Measurements from ENCODE around the gene RBBP8NL. TPM values are rescaled to one million over a fixed set of nuclear protein-coding genes. Genes with fewer than 3 reads are reported as not detected.

RBBP8NL gene
- total RNA-seq, 1 experiment from 2014 or later: 6.2 TPM

DNA sequence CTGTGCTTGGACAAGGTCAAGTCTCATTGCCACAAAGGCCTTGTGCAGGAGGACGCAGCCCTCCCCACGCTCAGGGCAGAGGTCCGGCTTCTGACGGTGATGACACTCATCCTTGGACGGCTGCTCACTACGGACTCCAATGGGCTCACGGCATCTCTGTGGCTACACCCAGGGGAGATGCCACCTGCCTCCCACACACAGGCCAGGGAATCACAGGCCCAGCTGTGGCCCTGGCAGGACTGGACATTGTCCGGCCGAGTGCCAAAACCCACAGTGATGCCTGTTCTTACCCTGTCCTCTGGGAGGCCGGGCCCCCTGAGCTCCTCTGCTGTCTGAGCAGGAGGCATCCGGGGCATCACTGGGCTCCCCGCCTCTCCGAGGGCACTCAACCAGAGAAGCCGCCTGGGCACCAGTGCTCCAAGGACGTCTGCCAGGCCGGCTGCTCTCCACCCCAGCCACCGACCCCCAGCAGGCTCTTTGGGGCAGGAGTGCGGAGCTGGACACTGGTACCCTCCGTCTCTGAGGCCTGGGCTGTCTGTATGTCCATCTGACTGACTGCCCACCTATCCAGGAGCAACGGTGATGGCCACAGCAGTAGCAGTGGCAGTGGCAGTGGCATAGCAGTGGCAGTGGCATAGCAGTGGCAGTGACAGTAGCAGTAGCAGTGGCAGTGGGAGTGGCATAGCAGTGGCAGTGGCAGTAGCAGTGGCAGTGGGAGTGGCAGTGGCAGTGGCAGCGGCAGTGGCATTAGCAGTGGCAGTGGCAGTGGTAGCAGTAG, 1.9 kb downstream of the RBBP8NL start:
- Mint-ChIP-seq H3K36me3 (ENCODE audit: insufficient read depth, unreplicated experiment) (peaks cover 30% of the 10 kb centered on the region), H3K9me3 (ENCODE audit: low read depth, unreplicated experiment) (peaks cover 2% of the 10 kb centered on the region), H3K4me1 (ENCODE audit: low read depth, unreplicated experiment) (peaks cover 32% of the 10 kb centered on the region), H3K4me3 (ENCODE audit: low read depth, unreplicated experiment) (peak overlapping the region; percentile 85), H3K27me3 (ENCODE audit: unreplicated experiment) (peaks cover 7% of the 10 kb centered on the region), H3K27ac (ENCODE audit: unreplicated experiment) (no peak overlapping the region)
- BruUV-seq (replicated peaks): no TSS peak
- TF ChIP-seq, protein P1, sequence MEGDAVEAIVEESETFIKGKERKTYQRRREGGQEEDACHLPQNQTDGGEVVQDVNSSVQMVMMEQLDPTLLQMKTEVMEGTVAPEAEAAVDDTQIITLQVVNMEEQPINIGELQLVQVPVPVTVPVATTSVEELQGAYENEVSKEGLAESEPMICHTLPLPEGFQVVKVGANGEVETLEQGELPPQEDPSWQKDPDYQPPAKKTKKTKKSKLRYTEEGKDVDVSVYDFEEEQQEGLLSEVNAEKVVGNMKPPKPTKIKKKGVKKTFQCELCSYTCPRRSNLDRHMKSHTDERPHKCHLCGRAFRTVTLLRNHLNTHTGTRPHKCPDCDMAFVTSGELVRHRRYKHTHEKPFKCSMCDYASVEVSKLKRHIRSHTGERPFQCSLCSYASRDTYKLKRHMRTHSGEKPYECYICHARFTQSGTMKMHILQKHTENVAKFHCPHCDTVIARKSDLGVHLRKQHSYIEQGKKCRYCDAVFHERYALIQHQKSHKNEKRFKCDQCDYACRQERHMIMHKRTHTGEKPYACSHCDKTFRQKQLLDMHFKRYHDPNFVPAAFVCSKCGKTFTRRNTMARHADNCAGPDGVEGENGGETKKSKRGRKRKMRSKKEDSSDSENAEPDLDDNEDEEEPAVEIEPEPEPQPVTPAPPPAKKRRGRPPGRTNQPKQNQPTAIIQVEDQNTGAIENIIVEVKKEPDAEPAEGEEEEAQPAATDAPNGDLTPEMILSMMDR (IDR thresholded peaks at IDR 0.05; ENCODE audit: unreplicated experiment): no peak
- intact Hi-C loops (cut with micrococcal nuclease; ENCODE audit: unreplicated experiment): loop anchor here (2.0 kb wide), 1 partner anchor 71 kb away; no protein-coding TSS in a partner anchor
- no peak for DNase-seq
- CTCF ChIA-PET: interaction anchor here (1.0 kb wide), 2 partner anchors 19 to 75 kb away, joined by 3 read pairs; no protein-coding TSS in a partner anchor

DNA sequence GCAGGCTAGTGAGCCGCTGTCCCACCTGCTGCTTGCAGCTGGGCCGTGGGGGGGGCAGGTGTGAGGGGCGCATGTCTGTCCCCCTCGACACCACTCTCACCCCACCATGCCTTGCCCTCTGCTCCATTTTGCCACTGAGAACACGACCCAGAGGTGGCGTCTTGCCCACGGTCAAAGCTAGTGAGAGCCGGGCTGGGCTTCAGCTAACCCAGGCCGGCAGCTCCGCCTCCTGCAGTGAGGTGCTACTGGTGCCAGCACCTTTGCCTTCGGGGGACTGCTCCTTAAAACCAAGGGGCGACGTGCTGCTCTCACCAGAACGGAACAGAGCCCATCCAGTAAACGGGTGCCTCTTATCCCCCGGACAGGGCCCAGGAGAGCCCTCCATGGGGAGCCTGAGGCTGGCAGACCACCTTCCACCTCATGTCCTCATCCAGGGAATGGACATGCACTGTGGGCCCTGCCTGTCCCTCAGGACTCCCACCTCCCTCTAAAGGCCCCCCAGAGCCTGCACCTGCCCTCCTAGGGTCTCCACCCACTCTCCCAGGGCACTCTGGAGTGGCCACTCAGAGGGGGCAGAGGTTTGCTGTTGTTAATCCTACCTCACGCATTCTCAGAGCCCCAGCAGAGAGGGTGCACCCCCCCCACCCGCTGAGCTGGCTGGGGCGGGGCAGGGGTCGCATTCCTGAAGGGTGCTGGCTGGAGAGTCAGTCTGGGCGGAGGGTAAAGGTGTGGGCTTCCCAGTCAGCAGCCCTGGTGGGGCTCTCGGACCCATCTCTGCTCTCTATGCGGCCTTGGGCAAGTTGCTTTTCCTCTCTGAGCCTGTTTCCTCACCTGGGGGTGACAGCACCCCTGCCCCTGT, 2.9 kb downstream of the RBBP8NL start:
- intact Hi-C loops (cut with micrococcal nuclease; ENCODE audit: unreplicated experiment): no loop called here
- no TSS peak for BruUV-seq (replicated peaks)
- no peak for DNase-seq
- CTCF ChIA-PET: interaction anchor here (0.9 to 1.0 kb wide), 3 partner anchors 14 to 76 kb away, joined by 3 read pairs; no protein-coding TSS in a partner anchor
- Mint-ChIP-seq H3K36me3 (ENCODE audit: insufficient read depth, unreplicated experiment) (peaks cover 30% of the 10 kb centered on the region), H3K4me1 (ENCODE audit: low read depth, unreplicated experiment) (peaks cover 32% of the 10 kb centered on the region), H3K9me3 (ENCODE audit: low read depth, unreplicated experiment) (peaks cover 2% of the 10 kb centered on the region), H3K27me3 (ENCODE audit: unreplicated experiment) (peaks cover 17% of the 10 kb centered on the region), H3K4me3 (ENCODE audit: low read depth, unreplicated experiment) (no peak overlapping the region), H3K27ac (ENCODE audit: unreplicated experiment) (no peak overlapping the region)
- TF ChIP-seq, protein P1 (IDR thresholded peaks at IDR 0.05; ENCODE audit: unreplicated experiment): no peak

DNA sequence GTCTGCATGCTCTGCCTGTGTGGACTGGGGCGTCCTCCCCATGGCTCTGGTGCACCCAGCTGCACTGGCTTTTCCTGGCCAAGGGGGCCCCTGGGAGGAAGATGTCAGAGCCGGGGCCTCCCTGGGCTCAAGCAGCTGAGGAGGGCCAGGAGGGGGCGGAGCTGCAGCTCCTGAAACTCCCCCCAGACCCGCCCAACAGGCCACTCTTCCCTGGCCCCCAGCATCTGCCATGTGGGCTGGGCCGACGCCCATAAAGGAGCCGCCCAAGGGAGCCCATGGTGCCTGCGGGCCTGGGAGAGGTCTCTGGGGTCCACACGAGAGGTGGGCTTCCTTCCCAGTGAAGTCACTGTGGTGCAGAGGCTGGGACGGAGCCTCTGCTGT, 4.0 kb downstream of the RBBP8NL start:
- Mint-ChIP-seq H3K36me3 (ENCODE audit: insufficient read depth, unreplicated experiment) (peaks cover 30% of the 10 kb centered on the region), H3K27ac (ENCODE audit: unreplicated experiment) (no peak overlapping the region), H3K27me3 (ENCODE audit: unreplicated experiment) (peaks cover 29% of the 10 kb centered on the region), H3K4me3 (ENCODE audit: low read depth, unreplicated experiment) (no peak overlapping the region), H3K4me1 (ENCODE audit: low read depth, unreplicated experiment) (peaks cover 30% of the 10 kb centered on the region), H3K9me3 (ENCODE audit: low read depth, unreplicated experiment) (peaks cover 2% of the 10 kb centered on the region)
- no TSS peak for BruUV-seq (replicated peaks)
- TF ChIP-seq, protein P1 (IDR thresholded peaks at IDR 0.05; ENCODE audit: unreplicated experiment): no peak
- intact Hi-C loops (cut with micrococcal nuclease; ENCODE audit: unreplicated experiment): no loop called here
- no peak for DNase-seq
- CTCF ChIA-PET: interaction anchor here (0.6 kb wide), 1 partner anchor 47 kb away, joined by 3 read pairs; no protein-coding TSS in a partner anchor

DNA sequence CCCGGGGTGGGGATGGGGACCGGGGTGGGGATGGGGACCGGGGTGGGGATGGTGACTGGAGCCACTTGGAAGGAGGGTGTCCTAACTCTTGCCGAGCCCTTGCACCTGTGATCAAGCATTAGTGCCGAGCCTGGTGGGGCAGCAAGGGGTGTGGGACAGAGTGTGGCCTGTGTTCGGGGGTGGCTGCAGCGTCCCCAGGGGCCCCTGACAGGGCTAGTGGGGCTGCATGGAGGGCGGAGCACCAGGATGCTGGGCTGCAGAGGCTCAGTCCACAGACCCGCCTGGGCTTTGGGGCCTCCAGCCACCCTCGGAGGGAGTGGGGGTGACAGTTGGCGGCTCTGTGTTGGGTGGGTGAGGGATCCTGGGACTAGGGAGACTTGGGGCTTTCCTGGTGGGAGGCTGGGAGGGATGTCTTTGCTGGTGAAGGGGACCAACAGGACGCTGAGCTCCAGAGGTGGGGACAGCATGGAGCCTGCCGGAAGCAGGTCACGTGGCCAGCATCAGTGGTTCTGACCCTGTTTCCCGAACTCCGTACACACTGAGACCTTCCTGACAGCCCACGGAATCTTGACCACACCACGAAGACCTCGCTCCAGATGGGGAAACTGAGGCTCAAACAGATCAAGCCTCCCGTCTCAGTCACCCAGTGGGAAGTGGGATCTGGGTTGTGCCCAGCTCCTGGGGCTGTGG, 4.6 kb downstream of the RBBP8NL start:
- TF ChIP-seq, protein P1 (IDR thresholded peaks at IDR 0.05; ENCODE audit: unreplicated experiment): no peak
- intact Hi-C loops (cut with micrococcal nuclease; ENCODE audit: unreplicated experiment): no loop called here
- H3K27ac Mint-ChIP-seq (ENCODE audit: unreplicated experiment): no peak overlapping the region
- CTCF ChIA-PET: no interaction called here
- peaks cover 2% of the 10 kb centered on the region for H3K9me3 Mint-ChIP-seq (ENCODE audit: low read depth, unreplicated experiment)
- peaks cover 25% of the 10 kb centered on the region for H3K4me1 Mint-ChIP-seq (ENCODE audit: low read depth, unreplicated experiment)
- DNase-seq: no peak
- H3K4me3 Mint-ChIP-seq (ENCODE audit: low read depth, unreplicated experiment): no peak overlapping the region
- no TSS peak for BruUV-seq (replicated peaks)
- peaks cover 30% of the 10 kb centered on the region for H3K36me3 Mint-ChIP-seq (ENCODE audit: insufficient read depth, unreplicated experiment)
- peaks cover 34% of the 10 kb centered on the region for H3K27me3 Mint-ChIP-seq (ENCODE audit: unreplicated experiment)

Measured in Calu3 (cell line).